Medulla oblongata (tissue), 1 donor: ENCODE results near the gene SLC31A2.
A peak's percentile ranks its signal among the peaks of the same experiment; 100 is the strongest.

Experiments
- DNase-seq: peaks from one replicate; pipeline ENCODE4 v3.0.0-alpha.2; 2015; ENCODE audit errors: extremely low spot score

SLC31A2 gene

GRCh38 chr9:113186137-113186755 is 35.4 kb downstream of the SLC31A2 start:
- no peak for DNase-seq

GRCh38 chr9:113187929-113188595 is 37.3 kb downstream of the SLC31A2 start:
- DNase-seq = peak; percentile 70

GRCh38 chr9:113192455-113192854 is 41.6 kb downstream of the SLC31A2 start:
- no peak for DNase-seq

DNA sequence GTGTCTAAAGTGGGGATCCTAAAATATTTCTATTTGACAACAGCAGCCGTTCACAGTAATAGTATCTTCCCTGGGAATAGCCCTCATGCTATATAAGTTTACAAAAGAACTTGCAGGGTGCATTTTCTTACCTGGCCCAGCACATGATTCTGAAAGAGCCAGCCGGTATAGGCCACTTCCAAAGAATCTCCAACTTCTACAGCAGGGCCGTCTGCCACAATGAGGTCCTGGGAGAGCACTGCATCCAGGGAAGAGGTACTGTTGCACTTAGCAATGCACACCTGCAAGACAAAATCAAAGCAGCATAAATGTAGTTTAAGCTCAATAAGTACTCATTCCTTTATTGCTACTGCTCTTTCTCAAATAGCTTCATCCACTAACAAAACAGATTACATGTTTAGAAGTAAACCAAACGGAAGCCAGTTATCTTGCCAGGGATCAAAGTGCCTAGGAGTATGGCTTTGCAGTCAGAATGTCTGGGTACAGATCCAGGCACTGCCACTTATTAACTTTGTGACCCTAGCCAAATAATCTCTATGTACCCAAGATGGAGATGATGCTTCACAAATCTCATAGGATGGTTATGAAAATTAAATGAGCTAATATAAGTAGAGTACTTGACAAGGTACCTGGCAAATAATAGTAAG is 49.0 kb downstream of the SLC31A2 start:
- DNase-seq = no peak

GRCh38 chr9:113205432-113205831 is 54.6 kb downstream of the SLC31A2 start:
- DNase-seq = no peak

GRCh38 chr9:113205861-113206260 is 55.1 kb downstream of the SLC31A2 start:
- no peak for DNase-seq

GRCh38 chr9:113210815-113211214 is 60.0 kb downstream of the SLC31A2 start:
- DNase-seq = peak; percentile 66
